ENCODE data around the gene MCTP2. TPM values are rescaled to one million over a fixed set of nuclear protein-coding genes. Genes with fewer than 3 reads are reported as not detected.

MCTP2 gene
- total RNA-seq, 1 experiment from 2014 or later = 7.4 TPM

DNA sequence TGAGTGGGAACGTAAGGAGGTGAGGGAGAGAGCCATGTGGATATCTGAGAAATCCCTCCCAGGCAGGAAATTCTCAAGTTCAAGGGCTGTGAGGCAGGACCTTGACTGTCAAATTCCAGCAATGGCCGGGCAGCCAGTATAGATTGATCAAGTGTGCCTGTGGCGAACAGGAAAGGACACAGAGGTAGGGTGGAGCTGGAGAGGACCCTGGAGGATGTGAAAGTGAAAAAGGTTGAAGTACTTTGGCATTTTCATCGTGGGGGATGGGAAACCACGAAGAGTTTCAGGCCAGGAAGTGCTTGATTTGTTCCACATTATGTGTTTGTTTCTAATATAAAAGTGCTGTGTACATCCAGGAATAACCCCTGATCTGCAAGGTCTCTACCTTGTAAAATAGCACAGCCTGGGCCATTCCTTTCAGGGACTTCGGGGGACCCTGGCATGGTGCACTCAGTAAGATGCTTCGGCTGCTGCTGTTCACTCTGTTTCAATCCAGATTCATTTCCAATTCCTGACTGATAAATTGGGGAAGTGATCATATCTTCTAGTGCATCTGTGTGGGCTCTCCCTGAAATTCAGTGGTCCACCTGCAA lies 156.6 kb downstream of the MCTP2 start:
- H3K4me3 Mint-ChIP-seq = no peak overlapping the region
- H3K36me3 Mint-ChIP-seq = no peaks in the 10 kb centered on the region
- no peak for ATAC-seq
- ChIA-PET POLR2A (no interaction called here), CTCF (no interaction called here)
- TF ChIP-seq ATF1 (CRISPR knock-in tag; IDR thresholded peaks at IDR 0.05) (no peak), NR1H2 (CRISPR knock-in tag; IDR thresholded peaks at IDR 0.05) (no peak), FOXJ3 (CRISPR knock-in tag; IDR thresholded peaks at IDR 0.05; ENCODE audit: borderline replicate concordance) (no peak), SOX15 (CRISPR knock-in tag; IDR thresholded peaks at IDR 0.05) (no peak), RORB (CRISPR knock-in tag; IDR thresholded peaks at IDR 0.05) (no peak), ZNF317 (CRISPR knock-in tag; IDR thresholded peaks at IDR 0.05; ENCODE audit: borderline replicate concordance, low read depth) (no peak), SP1 (CRISPR knock-in tag; conservative IDR thresholded peaks at IDR 0.05) (no peak), ZNF423 (CRISPR knock-in tag; IDR thresholded peaks at IDR 0.05) (no peak)
- TF ChIP-seq, protein P1, sequence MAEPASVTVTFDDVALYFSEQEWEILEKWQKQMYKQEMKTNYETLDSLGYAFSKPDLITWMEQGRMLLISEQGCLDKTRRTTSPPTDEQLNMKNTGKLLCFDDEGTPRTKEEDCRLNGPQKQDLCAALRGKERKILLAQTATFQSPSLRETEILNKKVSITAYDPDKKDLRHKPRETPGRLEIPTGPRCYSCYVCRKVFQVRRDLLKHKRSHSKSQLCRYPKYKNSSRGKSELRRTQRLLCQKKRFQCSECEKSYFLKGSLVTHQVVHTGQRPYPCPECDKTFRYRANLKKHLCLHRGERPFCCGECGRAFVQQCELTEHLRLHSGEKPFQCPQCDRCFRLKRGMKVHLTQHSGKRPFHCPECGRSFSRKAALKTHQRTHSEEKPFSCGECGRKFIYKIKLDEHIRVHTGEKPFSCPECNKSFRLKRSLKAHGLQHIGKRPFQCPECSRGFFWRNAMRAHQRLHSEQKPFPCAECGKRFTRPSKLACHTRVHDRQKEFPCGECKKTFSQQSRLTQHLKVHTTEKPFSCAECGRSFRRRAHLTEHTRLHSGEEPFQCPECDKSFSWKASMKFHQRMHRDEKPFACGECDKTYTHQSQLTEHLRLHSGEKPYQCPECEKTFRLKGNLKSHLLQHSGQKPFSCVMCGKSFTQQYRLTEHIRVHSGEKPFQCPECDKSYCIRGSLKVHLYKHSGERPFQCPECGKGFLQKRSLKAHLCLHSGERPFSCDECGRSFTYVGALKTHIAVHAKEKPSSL (CRISPR knock-in tag; conservative IDR thresholded peaks at IDR 0.05) = no peak
- TF ChIP-seq, protein P2, sequence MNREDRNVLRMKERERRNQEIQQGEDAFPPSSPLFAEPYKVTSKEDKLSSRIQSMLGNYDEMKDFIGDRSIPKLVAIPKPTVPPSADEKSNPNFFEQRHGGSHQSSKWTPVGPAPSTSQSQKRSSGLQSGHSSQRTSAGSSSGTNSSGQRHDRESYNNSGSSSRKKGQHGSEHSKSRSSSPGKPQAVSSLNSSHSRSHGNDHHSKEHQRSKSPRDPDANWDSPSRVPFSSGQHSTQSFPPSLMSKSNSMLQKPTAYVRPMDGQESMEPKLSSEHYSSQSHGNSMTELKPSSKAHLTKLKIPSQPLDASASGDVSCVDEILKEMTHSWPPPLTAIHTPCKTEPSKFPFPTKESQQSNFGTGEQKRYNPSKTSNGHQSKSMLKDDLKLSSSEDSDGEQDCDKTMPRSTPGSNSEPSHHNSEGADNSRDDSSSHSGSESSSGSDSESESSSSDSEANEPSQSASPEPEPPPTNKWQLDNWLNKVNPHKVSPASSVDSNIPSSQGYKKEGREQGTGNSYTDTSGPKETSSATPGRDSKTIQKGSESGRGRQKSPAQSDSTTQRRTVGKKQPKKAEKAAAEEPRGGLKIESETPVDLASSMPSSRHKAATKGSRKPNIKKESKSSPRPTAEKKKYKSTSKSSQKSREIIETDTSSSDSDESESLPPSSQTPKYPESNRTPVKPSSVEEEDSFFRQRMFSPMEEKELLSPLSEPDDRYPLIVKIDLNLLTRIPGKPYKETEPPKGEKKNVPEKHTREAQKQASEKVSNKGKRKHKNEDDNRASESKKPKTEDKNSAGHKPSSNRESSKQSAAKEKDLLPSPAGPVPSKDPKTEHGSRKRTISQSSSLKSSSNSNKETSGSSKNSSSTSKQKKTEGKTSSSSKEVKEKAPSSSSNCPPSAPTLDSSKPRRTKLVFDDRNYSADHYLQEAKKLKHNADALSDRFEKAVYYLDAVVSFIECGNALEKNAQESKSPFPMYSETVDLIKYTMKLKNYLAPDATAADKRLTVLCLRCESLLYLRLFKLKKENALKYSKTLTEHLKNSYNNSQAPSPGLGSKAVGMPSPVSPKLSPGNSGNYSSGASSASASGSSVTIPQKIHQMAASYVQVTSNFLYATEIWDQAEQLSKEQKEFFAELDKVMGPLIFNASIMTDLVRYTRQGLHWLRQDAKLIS (CRISPR knock-in tag; IDR thresholded peaks at IDR 0.05; ENCODE audit: borderline replicate concordance) = no peak
- TF ChIP-seq, protein P3, sequence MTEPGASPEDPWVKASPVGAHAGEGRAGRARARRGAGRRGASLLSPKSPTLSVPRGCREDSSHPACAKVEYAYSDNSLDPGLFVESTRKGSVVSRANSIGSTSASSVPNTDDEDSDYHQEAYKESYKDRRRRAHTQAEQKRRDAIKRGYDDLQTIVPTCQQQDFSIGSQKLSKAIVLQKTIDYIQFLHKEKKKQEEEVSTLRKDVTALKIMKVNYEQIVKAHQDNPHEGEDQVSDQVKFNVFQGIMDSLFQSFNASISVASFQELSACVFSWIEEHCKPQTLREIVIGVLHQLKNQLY (CRISPR knock-in tag; IDR thresholded peaks at IDR 0.05) = no peak
- TF ChIP-seq, protein P4, sequence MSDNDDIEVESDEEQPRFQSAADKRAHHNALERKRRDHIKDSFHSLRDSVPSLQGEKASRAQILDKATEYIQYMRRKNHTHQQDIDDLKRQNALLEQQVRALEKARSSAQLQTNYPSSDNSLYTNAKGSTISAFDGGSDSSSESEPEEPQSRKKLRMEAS (CRISPR knock-in tag; IDR thresholded peaks at IDR 0.05) = no peak
- TF ChIP-seq, protein P5, sequence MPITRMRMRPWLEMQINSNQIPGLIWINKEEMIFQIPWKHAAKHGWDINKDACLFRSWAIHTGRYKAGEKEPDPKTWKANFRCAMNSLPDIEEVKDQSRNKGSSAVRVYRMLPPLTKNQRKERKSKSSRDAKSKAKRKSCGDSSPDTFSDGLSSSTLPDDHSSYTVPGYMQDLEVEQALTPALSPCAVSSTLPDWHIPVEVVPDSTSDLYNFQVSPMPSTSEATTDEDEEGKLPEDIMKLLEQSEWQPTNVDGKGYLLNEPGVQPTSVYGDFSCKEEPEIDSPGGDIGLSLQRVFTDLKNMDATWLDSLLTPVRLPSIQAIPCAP (CRISPR knock-in tag; IDR thresholded peaks at IDR 0.05) = no peak
- TF ChIP-seq, protein P6, sequence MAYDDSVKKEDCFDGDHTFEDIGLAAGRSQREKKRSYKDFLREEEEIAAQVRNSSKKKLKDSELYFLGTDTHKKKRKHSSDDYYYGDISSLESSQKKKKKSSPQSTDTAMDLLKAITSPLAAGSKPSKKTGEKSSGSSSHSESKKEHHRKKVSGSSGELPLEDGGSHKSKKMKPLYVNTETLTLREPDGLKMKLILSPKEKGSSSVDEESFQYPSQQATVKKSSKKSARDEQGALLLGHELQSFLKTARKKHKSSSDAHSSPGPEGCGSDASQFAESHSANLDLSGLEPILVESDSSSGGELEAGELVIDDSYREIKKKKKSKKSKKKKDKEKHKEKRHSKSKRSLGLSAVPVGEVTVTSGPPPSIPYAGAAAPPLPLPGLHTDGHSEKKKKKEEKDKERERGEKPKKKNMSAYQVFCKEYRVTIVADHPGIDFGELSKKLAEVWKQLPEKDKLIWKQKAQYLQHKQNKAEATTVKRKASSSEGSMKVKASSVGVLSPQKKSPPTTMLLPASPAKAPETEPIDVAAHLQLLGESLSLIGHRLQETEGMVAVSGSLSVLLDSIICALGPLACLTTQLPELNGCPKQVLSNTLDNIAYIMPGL (CRISPR knock-in tag; IDR thresholded peaks at IDR 0.05) = no peak
- TF ChIP-seq, protein P7, sequence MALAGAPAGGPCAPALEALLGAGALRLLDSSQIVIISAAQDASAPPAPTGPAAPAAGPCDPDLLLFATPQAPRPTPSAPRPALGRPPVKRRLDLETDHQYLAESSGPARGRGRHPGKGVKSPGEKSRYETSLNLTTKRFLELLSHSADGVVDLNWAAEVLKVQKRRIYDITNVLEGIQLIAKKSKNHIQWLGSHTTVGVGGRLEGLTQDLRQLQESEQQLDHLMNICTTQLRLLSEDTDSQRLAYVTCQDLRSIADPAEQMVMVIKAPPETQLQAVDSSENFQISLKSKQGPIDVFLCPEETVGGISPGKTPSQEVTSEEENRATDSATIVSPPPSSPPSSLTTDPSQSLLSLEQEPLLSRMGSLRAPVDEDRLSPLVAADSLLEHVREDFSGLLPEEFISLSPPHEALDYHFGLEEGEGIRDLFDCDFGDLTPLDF (CRISPR knock-in tag; IDR thresholded peaks at IDR 0.05) = no peak
- H3K27me3 Mint-ChIP-seq (ENCODE audit: low read depth) = no peaks in the 10 kb centered on the region
- DNase-seq (ENCODE audit: low spot score) = no peak
- no peaks in the 10 kb centered on the region for H3K9me3 Mint-ChIP-seq
- H3K27ac Mint-ChIP-seq = no peak overlapping the region
- H3K4me1 Mint-ChIP-seq = peaks cover 11% of the 10 kb centered on the region

All from WTC11 (cell line).